ENCODE results near the gene CARS1. TPM values are rescaled to one million over a fixed set of nuclear protein-coding genes. Genes with fewer than 3 reads are reported as not detected.

Gene CARS1
- total and polyA plus RNA-seq, 2 of the 4 experiments (the other 2 are of a cell fraction) = 72.7 to 78.3 TPM

DNA sequence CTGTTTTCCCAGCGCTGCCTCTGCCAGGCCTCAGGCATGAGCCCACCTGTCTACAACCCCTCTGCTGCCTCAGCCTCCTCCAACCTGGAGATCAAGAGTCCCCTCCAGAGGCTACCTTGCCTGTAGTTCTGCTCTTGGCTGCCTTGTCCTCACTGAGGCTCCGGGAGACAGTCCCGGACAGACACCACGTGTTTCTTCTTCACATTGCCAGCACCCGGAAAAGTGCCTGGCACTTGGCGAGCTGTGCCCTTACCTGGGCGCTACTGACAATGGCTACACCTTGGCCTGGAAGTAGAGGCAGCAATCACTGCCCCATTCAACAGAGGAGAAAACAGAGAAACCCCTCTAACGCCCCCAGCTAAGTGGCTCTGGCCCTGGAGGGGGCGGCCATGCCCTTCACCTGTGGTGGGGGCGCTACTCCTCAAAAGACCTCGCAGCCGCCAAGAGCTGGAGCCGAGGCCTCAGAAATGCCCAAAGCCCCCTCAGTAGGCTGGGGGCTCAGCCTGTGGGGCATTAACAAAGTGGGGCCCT is 62.1 kb downstream of the CARS1 start:
- no peaks in the 10 kb centered on the region for H3K27me3 ChIP-seq (ENCODE audit: control insufficient read depth, insufficient read depth, low read length)
- no peak overlapping the region for H4K5ac ChIP-seq (ENCODE audit: low read depth, low read length)
- in situ Hi-C loops (cut with MboI; ENCODE audit: low sequenced_read_pairs) = no loop called here
- peaks cover 0 to 9% of the 10 kb centered on the region in 2 experiments; a peak in 2 of 4 replicates for H3K79me1 ChIP-seq (ENCODE audit: low read depth in 1 of 2, low read length in 2 of 2)
- H3K4ac ChIP-seq (ENCODE audit: low read depth, low read length) = no peak overlapping the region
- ChIA-PET CTCF (no interaction called here), POLR2A (ENCODE audit: unreplicated experiment) (no interaction called here)
- H2AK5ac ChIP-seq (ENCODE audit: low read depth, low read length) = no peak overlapping the region
- no peak for TF ChIP-seq RFX5 (IDR thresholded peaks at IDR 0.05; ENCODE audit: low read depth, low read length)
- no peak for TF ChIP-seq BHLHE40 (IDR thresholded peaks at IDR 0.05; ENCODE audit: low read depth, low read length)
- TF ChIP-seq, protein P1, sequence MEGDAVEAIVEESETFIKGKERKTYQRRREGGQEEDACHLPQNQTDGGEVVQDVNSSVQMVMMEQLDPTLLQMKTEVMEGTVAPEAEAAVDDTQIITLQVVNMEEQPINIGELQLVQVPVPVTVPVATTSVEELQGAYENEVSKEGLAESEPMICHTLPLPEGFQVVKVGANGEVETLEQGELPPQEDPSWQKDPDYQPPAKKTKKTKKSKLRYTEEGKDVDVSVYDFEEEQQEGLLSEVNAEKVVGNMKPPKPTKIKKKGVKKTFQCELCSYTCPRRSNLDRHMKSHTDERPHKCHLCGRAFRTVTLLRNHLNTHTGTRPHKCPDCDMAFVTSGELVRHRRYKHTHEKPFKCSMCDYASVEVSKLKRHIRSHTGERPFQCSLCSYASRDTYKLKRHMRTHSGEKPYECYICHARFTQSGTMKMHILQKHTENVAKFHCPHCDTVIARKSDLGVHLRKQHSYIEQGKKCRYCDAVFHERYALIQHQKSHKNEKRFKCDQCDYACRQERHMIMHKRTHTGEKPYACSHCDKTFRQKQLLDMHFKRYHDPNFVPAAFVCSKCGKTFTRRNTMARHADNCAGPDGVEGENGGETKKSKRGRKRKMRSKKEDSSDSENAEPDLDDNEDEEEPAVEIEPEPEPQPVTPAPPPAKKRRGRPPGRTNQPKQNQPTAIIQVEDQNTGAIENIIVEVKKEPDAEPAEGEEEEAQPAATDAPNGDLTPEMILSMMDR (conservative IDR thresholded peaks at IDR 0.05; ENCODE audit: low read depth, low read length) = no peak
- TF ChIP-seq MXI1 (IDR thresholded peaks at IDR 0.05; ENCODE audit: borderline replicate concordance, low read depth, low read length) = no peak
- TF ChIP-seq CHD1 (IDR thresholded peaks at IDR 0.05; ENCODE audit: low read depth, low read length) = no peak
- TF ChIP-seq POLR2A (IDR thresholded peaks at IDR 0.05; ENCODE audit: low read depth, low read length) = no peak
- TF ChIP-seq MAFK (IDR thresholded peaks at IDR 0.05; ENCODE audit: low read depth, low read length) = no peak
- TF ChIP-seq RAD21 (IDR thresholded peaks at IDR 0.05; ENCODE audit: low read length) = no peak
- TF ChIP-seq, protein P2, sequence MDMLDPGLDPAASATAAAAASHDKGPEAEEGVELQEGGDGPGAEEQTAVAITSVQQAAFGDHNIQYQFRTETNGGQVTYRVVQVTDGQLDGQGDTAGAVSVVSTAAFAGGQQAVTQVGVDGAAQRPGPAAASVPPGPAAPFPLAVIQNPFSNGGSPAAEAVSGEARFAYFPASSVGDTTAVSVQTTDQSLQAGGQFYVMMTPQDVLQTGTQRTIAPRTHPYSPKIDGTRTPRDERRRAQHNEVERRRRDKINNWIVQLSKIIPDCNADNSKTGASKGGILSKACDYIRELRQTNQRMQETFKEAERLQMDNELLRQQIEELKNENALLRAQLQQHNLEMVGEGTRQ (IDR thresholded peaks at IDR 0.05; ENCODE audit: low read depth, low read length) = no peak
- TF ChIP-seq CEBPB (IDR thresholded peaks at IDR 0.05; ENCODE audit: low read depth, low read length) = no peak
- no peak for TF ChIP-seq MAZ (IDR thresholded peaks at IDR 0.05; ENCODE audit: borderline replicate concordance, low read depth, low read length)
- H4K8ac ChIP-seq (ENCODE audit: low read depth in 2 of 2, low read length in 2 of 2) = no peak overlapping the region
- H3K23ac ChIP-seq (ENCODE audit: low read depth, low read length) = no peak overlapping the region
- ATAC-seq (ENCODE audit: low read depth) = no peak
- H4K91ac ChIP-seq (ENCODE audit: insufficient read depth, low read depth, low read length) = no peak overlapping the region
- H3K9ac ChIP-seq (ENCODE audit: low read depth, low read length) = no peak overlapping the region
- BruUV-seq (replicated peaks) = no TSS peak
- H2BK5ac ChIP-seq (ENCODE audit: low read depth, low read length, poor library complexity, severe bottlenecking) = no peak overlapping the region
- intact Hi-C loops (cut with micrococcal nuclease) = no loop called here
- H3K4me1 ChIP-seq (ENCODE audit: control insufficient read depth, insufficient read depth, low read length) = peaks cover 4% of the 10 kb centered on the region; the same call in 1 of the 2 replicates
- DNase-seq = no peak
- H3K14ac ChIP-seq (replicated peaks; ENCODE audit: low read depth, low read length) = no peak overlapping the region
- no peaks in the 10 kb centered on the region for H3K9me3 ChIP-seq (ENCODE audit: control insufficient read depth, insufficient read depth, low read length)
- H3K27ac ChIP-seq (ENCODE audit: insufficient read depth, low read length) = no peak overlapping the region
- H3K4me3 ChIP-seq (ENCODE audit: insufficient read depth, low read depth, low read length) = no peak overlapping the region
- no peak overlapping the region for H2AK9ac ChIP-seq (replicated peaks; ENCODE audit: low read depth, low read length, poor library complexity)
- peaks cover 17% of the 10 kb centered on the region for H4K20me1 ChIP-seq (ENCODE audit: insufficient read depth, low read length)
- H2BK120ac ChIP-seq (ENCODE audit: low read depth, low read length) = no peak overlapping the region
- no peak overlapping the region for H3K4me2 ChIP-seq (ENCODE audit: low read depth, low read length)
- H2BK15ac ChIP-seq (ENCODE audit: low read depth, low read length) = no peak overlapping the region
- H2AFZ ChIP-seq (replicated peaks; ENCODE audit: low read length, poor library complexity) = no peak overlapping the region
- H3K36me3 ChIP-seq (ENCODE audit: control insufficient read depth, insufficient read depth, low read length) = peaks cover 9% of the 10 kb centered on the region
- H3K56ac ChIP-seq (ENCODE audit: extremely low read depth, insufficient read depth, low read length) = no peak overlapping the region
- dilution Hi-C loops (cut with HindIII; ENCODE audit: low sequenced_read_pairs, unreplicated experiment) = no loop called here
- no peak overlapping the region for H2BK20ac ChIP-seq (ENCODE audit: low read depth, low read length)
- 79% methylated on average over 8 of the region's 13 CpGs; no CpG with 5 or more reads in 1 of the 2 experiments for WGBS, 2 experiments (ENCODE audit: extremely low coverage in 2 of 2, insufficient read length in 1 of 2)
- no peak overlapping the region for H3K18ac ChIP-seq (ENCODE audit: low read depth, low read length)
- H3K9me1 ChIP-seq (ENCODE audit: insufficient read depth, low read length) = peaks cover 8% of the 10 kb centered on the region; the same call in 1 of the 2 replicates

Measured in IMR-90 (cell line).